ENCODE measurements around the gene TAS2R39. TPM values are rescaled to one million over a fixed set of nuclear protein-coding genes. Genes with fewer than 3 reads are reported as not detected.
A peak's percentile ranks its signal among the peaks of the same experiment; 100 is the strongest.

The TAS2R39 gene
- total and polyA plus RNA-seq, 11 donors: not detected

- no peaks in the 10 kb centered on the region for H3K27me3 ChIP-seq
- peaks cover 0 to 20% (median 0%) of the 10 kb centered on the region in 12 donors for H3K4me1 ChIP-seq
- ATAC-seq (peak in 2 of 4 donors; percentile 16 to 53), DNase-seq (peak in 3 of 5 donors; percentile 31 to 35 (median 32))
- peak overlapping the region in 7 of 12 donors; percentile 9 to 72 (median 37) for H3K27ac ChIP-seq
- no peak overlapping the region for H3K4me3 ChIP-seq
- peaks cover 0 to 10% (median 0%) of the 10 kb centered on the region in 12 donors for H3K9me3 ChIP-seq
- H3K36me3 ChIP-seq: no peaks in the 10 kb centered on the region
- TF ChIP-seq POLR2A (IDR thresholded peaks at IDR 0.05): no peak
- TF ChIP-seq CTCF (IDR thresholded peaks at IDR 0.05): no peak
- intact Hi-C loops (cut with DNase I): no loop called here
- WGBS, 4 donors: 39 to 47% (median 44%) methylated on average over 9 of the region's 9 CpGs
Observed at GRCh38 chr7:143229054-143229790, 46.0 kb downstream of the TAS2R39 start.

DNA sequence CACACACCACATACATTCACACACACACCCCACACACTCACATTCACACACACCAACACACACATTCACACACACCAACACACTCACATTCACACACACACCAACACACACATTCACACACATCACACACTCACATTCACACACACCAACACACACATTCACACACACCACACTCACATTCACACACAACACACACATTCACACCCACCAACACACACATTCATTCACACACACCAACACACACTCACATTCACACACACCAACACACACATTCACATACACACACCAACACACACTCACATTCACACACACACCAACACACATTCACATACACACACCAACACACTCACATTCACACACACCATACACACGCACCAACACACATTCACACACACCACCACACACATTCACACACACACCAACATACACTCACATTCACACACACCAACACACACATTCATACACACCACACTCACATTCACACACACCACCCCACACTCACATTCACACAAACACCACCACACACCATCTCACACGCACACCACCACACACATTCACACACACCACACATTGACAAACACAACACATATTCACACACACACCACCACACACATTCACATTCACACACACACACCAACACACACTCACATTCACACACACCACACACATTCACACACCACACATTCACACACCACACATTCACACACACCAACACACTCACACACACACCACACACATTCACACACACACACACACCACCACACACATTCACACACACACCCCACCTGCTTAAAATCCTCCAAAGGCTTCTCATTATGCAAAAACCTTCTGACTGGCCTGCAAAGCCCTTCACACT, 47.6 kb downstream of the TAS2R39 start:
- DNase-seq: no peak
- H3K36me3 ChIP-seq: no peaks in the 10 kb centered on the region
- H3K4me3 ChIP-seq: no peak overlapping the region
- H3K9me3 ChIP-seq: peaks cover 0 to 11% (median 0%) of the 10 kb centered on the region in 12 donors
- peaks cover 0 to 28% (median 0%) of the 10 kb centered on the region in 12 donors for H3K4me1 ChIP-seq
- no peak overlapping the region for H3K27ac ChIP-seq
- intact Hi-C loops (cut with DNase I): no loop called here
- no peak for ATAC-seq
- no peak for TF ChIP-seq CTCF (IDR thresholded peaks at IDR 0.05)
- 93 to 97% (median 96%) methylated on average over 2 of the region's 2 CpGs for WGBS, 4 donors
- no peaks in the 10 kb centered on the region for H3K27me3 ChIP-seq

Other genes with a start within 250 kb of the TAS2R39 start
- not detected for gene TRPV5, start 249.7 kb upstream of the TAS2R39 start, total RNA-seq
- gene TRPV5, start 249.7 kb upstream of the TAS2R39 start, polyA plus RNA-seq: not detected
- not detected for gene LLCFC1, start 243.9 kb upstream of the TAS2R39 start, total RNA-seq
- not detected for gene LLCFC1, start 243.9 kb upstream of the TAS2R39 start, polyA plus RNA-seq
- gene KEL, start 221.1 kb upstream of the TAS2R39 start, total RNA-seq: 1 to 10 TPM in 3 of 9 donors, under 1 TPM in 2, not detected in 4; 0.52 to 1.8 (median 1.2) TPM
- under 1 TPM; 0.17 to 0.19 TPM for gene KEL, start 221.1 kb upstream of the TAS2R39 start, polyA plus RNA-seq
- under 1 TPM in 1 of 9 donors, not detected in 8; 0.29 TPM for gene OR9A2, start 156.3 kb upstream of the TAS2R39 start, total RNA-seq
- not detected for gene OR9A2, start 156.3 kb upstream of the TAS2R39 start, polyA plus RNA-seq
- not detected for gene OR6V1, start 131.1 kb upstream of the TAS2R39 start, total RNA-seq
- gene OR6V1, start 131.1 kb upstream of the TAS2R39 start, polyA plus RNA-seq: not detected
- gene PIP, start 51.3 kb upstream of the TAS2R39 start, total RNA-seq: not detected
- not detected for gene PIP, start 51.3 kb upstream of the TAS2R39 start, polyA plus RNA-seq
- not detected for gene TAS2R40, start 38.6 kb downstream of the TAS2R39 start, total RNA-seq
- not detected for gene TAS2R40, start 38.6 kb downstream of the TAS2R39 start, polyA plus RNA-seq
- gene GSTK1, start 80.0 kb downstream of the TAS2R39 start, total RNA-seq: 100 to 1,000 TPM; 174 to 349 (median 281) TPM
- gene GSTK1, start 80.0 kb downstream of the TAS2R39 start, polyA plus RNA-seq: 100 to 1,000 TPM; 123 to 274 TPM
- 10 to 100 TPM in 5 of 9 donors, 1 to 10 TPM in 4; 4.5 to 18.4 (median 12.1) TPM for gene TMEM139, start 101.5 kb downstream of the TAS2R39 start, total RNA-seq
- 10 to 100 TPM in 1 of 2 donors, 1 to 10 TPM in 1; 4.1 to 23.5 TPM for gene TMEM139, start 101.5 kb downstream of the TAS2R39 start, polyA plus RNA-seq
- 10 to 100 TPM in 6 of 9 donors, 1 to 10 TPM in 3; 7.4 to 18.3 (median 13.8) TPM for gene CASP2, start 104.9 kb downstream of the TAS2R39 start, total RNA-seq
- gene CASP2, start 104.9 kb downstream of the TAS2R39 start, polyA plus RNA-seq: 1 to 10 TPM; 5.4 to 7.0 TPM
- 1 to 10 TPM in 1 of 9 donors, not detected in 8; 1.4 TPM for gene CLCN1, start 132.7 kb downstream of the TAS2R39 start, total RNA-seq
- gene CLCN1, start 132.7 kb downstream of the TAS2R39 start, polyA plus RNA-seq: under 1 TPM in 1 of 2 donors, not detected in 1; 0.03 TPM
- gene FAM131B, start 179.3 kb downstream of the TAS2R39 start, total RNA-seq: under 1 TPM; 0.15 to 0.79 (median 0.42) TPM
- under 1 TPM; 0.19 to 0.25 TPM for gene FAM131B, start 179.3 kb downstream of the TAS2R39 start, polyA plus RNA-seq
- gene ZYX, start 197.9 kb downstream of the TAS2R39 start, total RNA-seq: 100 to 1,000 TPM in 4 of 9 donors, 10 to 100 TPM in 5; 59.6 to 217 (median 79.4) TPM
- gene ZYX, start 197.9 kb downstream of the TAS2R39 start, polyA plus RNA-seq: 100 to 1,000 TPM in 1 of 2 donors, 10 to 100 TPM in 1; 55.9 to 156 TPM
- gene EPHA1, start 225.4 kb downstream of the TAS2R39 start, total RNA-seq: under 1 TPM in 3 of 9 donors, not detected in 6; 0.06 to 0.51 (median 0.48) TPM
- under 1 TPM in 1 of 2 donors, not detected in 1; 0.04 TPM for gene EPHA1, start 225.4 kb downstream of the TAS2R39 start, polyA plus RNA-seq

Data from heart left ventricle (tissue), 16 donors.